Mesendoderm (in vitro differentiated cells): ENCODE results near the gene ZFHX3.

Experiments used
- DNase-seq: peaks from one replicate; pipeline ENCODE4 v3.0.0; 2013
- H2AK5ac ChIP-seq: 2 replicates; pipeline ENCODE4 v1.6.1; 2013; ENCODE audit warnings: low read length, inconsistent platforms
- H2BK120ac ChIP-seq: 2 replicates; pipeline ENCODE4 v1.6.1; 2013; ENCODE audit warnings: low read depth, mild to moderate bottlenecking, low read length, moderate library complexity, mixed read lengths
- H2BK15ac ChIP-seq: replicated peaks from 2 replicates; pipeline ENCODE4 v1.6.1; 2013; ENCODE audit warnings: low read depth, mild to moderate bottlenecking, moderate library complexity
- H2BK5ac ChIP-seq: 2 replicates; pipeline ENCODE4 v1.6.1; 2013; ENCODE audit warnings: low read length, inconsistent platforms
- H3K18ac ChIP-seq: 2 replicates; pipeline ENCODE4 v1.6.1; 2013; ENCODE audit warnings: mild to moderate bottlenecking, low read length, mixed read lengths
- H3K23ac ChIP-seq: one replicate; pipeline ENCODE4 v1.6.1; 2013; ENCODE audit warnings: low read length
- H3K27ac ChIP-seq: 2 replicates; pipeline ENCODE4 v1.5.1; 2013; ENCODE audit warnings: low read depth, mild to moderate bottlenecking, inconsistent platforms, low read length, moderate library complexity
- H3K27me3 ChIP-seq: 2 replicates; pipeline ENCODE4 v1.6.1; 2013; ENCODE audit warnings: low read length, control low read depth, mild to moderate bottlenecking, inconsistent platforms; ENCODE audit not compliant: insufficient read depth, poor library complexity
- H3K36me3 ChIP-seq: 2 replicates; pipeline ENCODE4 v1.6.1; 2013; ENCODE audit warnings: low read length, inconsistent platforms; ENCODE audit not compliant: control insufficient read depth, insufficient read depth
- H3K4ac ChIP-seq: one replicate; pipeline ENCODE4 v1.6.1; 2013; ENCODE audit warnings: low read depth, mild to moderate bottlenecking, low read length, moderate library complexity
- H3K4me1 ChIP-seq: 2 replicates; pipeline ENCODE4 v1.6.1; 2013; ENCODE audit warnings: low read depth, low read length, inconsistent platforms; ENCODE audit not compliant: control insufficient read depth
- H3K4me2 ChIP-seq: 2 replicates; pipeline ENCODE4 v1.6.1; 2013; ENCODE audit warnings: low read length
- H3K4me3 ChIP-seq: 2 replicates; pipeline ENCODE4 v1.5.1; 2013; ENCODE audit warnings: mild to moderate bottlenecking, low read length
- H3K56ac ChIP-seq: one replicate; pipeline ENCODE4 v1.6.1; 2013; ENCODE audit warnings: low read length
- H3K79me1 ChIP-seq: 2 replicates; pipeline ENCODE4 v1.6.1; 2013; ENCODE audit warnings: low read length, inconsistent platforms
- H3K79me2 ChIP-seq: 2 replicates; pipeline ENCODE4 v1.6.1; 2013; ENCODE audit warnings: mild to moderate bottlenecking, low read length; ENCODE audit not compliant: control insufficient read depth, insufficient read depth
- H3K9ac ChIP-seq: 2 replicates; pipeline ENCODE4 v1.6.1; 2013; ENCODE audit warnings: low read length, inconsistent platforms
- H4K5ac ChIP-seq: one replicate; pipeline ENCODE4 v1.6.1; 2013; ENCODE audit warnings: low read length
- H4K8ac ChIP-seq: one replicate; pipeline ENCODE4 v1.6.1; 2013; ENCODE audit warnings: low read depth, mild to moderate bottlenecking, control low read depth, low read length, moderate library complexity
- WGBS: extraction: QIAGEN DNeasy Blood & Tissue Kit; methylation state at CpG from one replicate; pipeline ENCODE4 v1.1.7; 2013; ENCODE audit warnings: low lambda C conversion rate, missing lambda C conversion rate; ENCODE audit not compliant: insufficient coverage; ENCODE audit errors: extremely low coverage; 5-methylcytosine and 5-hydroxymethylcytosine counted together

ZFHX3 gene

GRCh38 chr16:72879846-72880245 is 168.1 kb downstream of the ZFHX3 start:
- no peak for DNase-seq

GRCh38 chr16:72878301-72879269 is 169.3 kb downstream of the ZFHX3 start:
- H3K4me2 ChIP-seq: no peak overlapping the region
- no peak overlapping the region for H4K8ac ChIP-seq
- no peak overlapping the region for H2BK5ac ChIP-seq
- H3K56ac ChIP-seq: peak overlapping the region; percentile 42
- no peak overlapping the region for H3K9ac ChIP-seq
- H3K4ac ChIP-seq: no peak overlapping the region
- no peaks in the 10 kb centered on the region for H3K79me1 ChIP-seq
- no peak overlapping the region for H3K18ac ChIP-seq
- peak; percentile 16 for DNase-seq
- no peak overlapping the region for H2BK15ac ChIP-seq
- H3K79me2 ChIP-seq: no peaks in the 10 kb centered on the region
- H3K27ac ChIP-seq: no peak overlapping the region
- H2BK120ac ChIP-seq: no peak overlapping the region
- no peaks in the 10 kb centered on the region for H3K27me3 ChIP-seq
- H3K23ac ChIP-seq: no peak overlapping the region
- H3K36me3 ChIP-seq: no peaks in the 10 kb centered on the region
- peaks cover 2% of the 10 kb centered on the region for H3K4me1 ChIP-seq
- no CpG with 5 or more reads among the region's 19 CpGs for WGBS
- no peak overlapping the region for H2AK5ac ChIP-seq
- no peak overlapping the region for H4K5ac ChIP-seq
- H3K4me3 ChIP-seq: no peak overlapping the region

More at GRCh38 chr16:72879846-72880245, 168.1 kb downstream of the ZFHX3 start:
- H3K27me3 ChIP-seq: no peaks in the 10 kb centered on the region
- no peak overlapping the region for H2AK5ac ChIP-seq
- H2BK120ac ChIP-seq: no peak overlapping the region
- H2BK5ac ChIP-seq: no peak overlapping the region
- no peak overlapping the region for H3K4me2 ChIP-seq
- no peak overlapping the region for H2BK15ac ChIP-seq
- H3K36me3 ChIP-seq: no peaks in the 10 kb centered on the region
- H3K9ac ChIP-seq: no peak overlapping the region
- H4K8ac ChIP-seq: no peak overlapping the region
- no CpG with 5 or more reads among the region's 11 CpGs for WGBS
- no peaks in the 10 kb centered on the region for H3K79me2 ChIP-seq
- H4K5ac ChIP-seq: no peak overlapping the region
- no peaks in the 10 kb centered on the region for H3K79me1 ChIP-seq
- H3K23ac ChIP-seq: no peak overlapping the region
- no peak overlapping the region for H3K27ac ChIP-seq
- H3K56ac ChIP-seq: no peak overlapping the region
- peaks cover 2% of the 10 kb centered on the region for H3K4me1 ChIP-seq
- H3K4ac ChIP-seq: no peak overlapping the region
- H3K4me3 ChIP-seq: no peak overlapping the region
- no peak overlapping the region for H3K18ac ChIP-seq

- peak; percentile 88 for DNase-seq
- H3K27ac ChIP-seq: peak overlapping the region; percentile 37
These were observed 170.4 kb downstream of the ZFHX3 start for GRCh38 chr16:72877374-72878028.

GRCh38 chr16:72876981-72877373 is 171.0 kb downstream of the ZFHX3 start:
- H2BK5ac ChIP-seq: no peak overlapping the region
- no peaks in the 10 kb centered on the region for H3K27me3 ChIP-seq
- H3K23ac ChIP-seq: no peak overlapping the region
- no peak overlapping the region for H4K8ac ChIP-seq
- peak overlapping the region; percentile 62 for H3K18ac ChIP-seq
- WGBS: no CpG with 5 or more reads among the region's 9 CpGs
- no peak overlapping the region for H4K5ac ChIP-seq
- no peak overlapping the region for H2BK15ac ChIP-seq
- no peak overlapping the region for H3K4ac ChIP-seq
- no peak overlapping the region for H3K27ac ChIP-seq
- no peak overlapping the region for H2AK5ac ChIP-seq
- H2BK120ac ChIP-seq: no peak overlapping the region
- H3K79me1 ChIP-seq: no peaks in the 10 kb centered on the region
- H3K4me1 ChIP-seq: peaks cover 2% of the 10 kb centered on the region
- peak; percentile 13 for DNase-seq
- H3K4me3 ChIP-seq: no peak overlapping the region
- H3K36me3 ChIP-seq: no peaks in the 10 kb centered on the region
- H3K9ac ChIP-seq: no peak overlapping the region
- H3K56ac ChIP-seq: no peak overlapping the region
- H3K79me2 ChIP-seq: no peaks in the 10 kb centered on the region
- H3K4me2 ChIP-seq: no peak overlapping the region

More at GRCh38 chr16:72877374-72878028, 170.4 kb downstream of the ZFHX3 start:
- no peak overlapping the region for H3K23ac ChIP-seq
- H3K4ac ChIP-seq: no peak overlapping the region
- no peak overlapping the region for H3K4me3 ChIP-seq
- WGBS: no CpG with 5 or more reads among the region's 12 CpGs
- H3K9ac ChIP-seq: no peak overlapping the region
- H2BK120ac ChIP-seq: no peak overlapping the region
- H3K36me3 ChIP-seq: no peaks in the 10 kb centered on the region
- H3K4me1 ChIP-seq: peaks cover 2% of the 10 kb centered on the region
- H3K4me2 ChIP-seq: no peak overlapping the region
- no peak overlapping the region for H2AK5ac ChIP-seq
- no peaks in the 10 kb centered on the region for H3K79me1 ChIP-seq
- H2BK15ac ChIP-seq: no peak overlapping the region
- no peak overlapping the region for H4K8ac ChIP-seq
- no peaks in the 10 kb centered on the region for H3K27me3 ChIP-seq
- no peak overlapping the region for H3K56ac ChIP-seq
- H2BK5ac ChIP-seq: no peak overlapping the region
- H4K5ac ChIP-seq: no peak overlapping the region
- H3K79me2 ChIP-seq: no peaks in the 10 kb centered on the region
- peak overlapping the region; percentile 62 for H3K18ac ChIP-seq

GRCh38 chr16:72876221-72876620 is 171.7 kb downstream of the ZFHX3 start:
- H3K9ac ChIP-seq: no peak overlapping the region
- H3K23ac ChIP-seq: no peak overlapping the region
- H3K4me3 ChIP-seq: no peak overlapping the region
- no peak overlapping the region for H2BK120ac ChIP-seq
- no peak overlapping the region for H3K27ac ChIP-seq
- no peak overlapping the region for H4K8ac ChIP-seq
- no peak for DNase-seq
- no peak overlapping the region for H2BK15ac ChIP-seq
- H3K79me1 ChIP-seq: no peaks in the 10 kb centered on the region
- peaks cover 2% of the 10 kb centered on the region for H3K4me1 ChIP-seq
- no peak overlapping the region for H2AK5ac ChIP-seq
- no peaks in the 10 kb centered on the region for H3K79me2 ChIP-seq
- no peak overlapping the region for H3K56ac ChIP-seq
- no CpG with 5 or more reads among the region's 8 CpGs for WGBS
- no peak overlapping the region for H4K5ac ChIP-seq
- no peak overlapping the region for H3K18ac ChIP-seq
- H3K4me2 ChIP-seq: no peak overlapping the region
- H3K27me3 ChIP-seq: no peaks in the 10 kb centered on the region
- no peak overlapping the region for H3K4ac ChIP-seq
- no peak overlapping the region for H2BK5ac ChIP-seq
- H3K36me3 ChIP-seq: no peaks in the 10 kb centered on the region
